HepG2 (cell line): ENCODE measurements around the gene LENEP. TPM values are rescaled to one million over a fixed set of nuclear protein-coding genes. Genes with fewer than 3 reads are reported as not detected.

ENCODE experiments used
- ADNP ChIP-seq: sonication (generic); formaldehyde crosslinking; IDR thresholded peaks from 2 replicates; pipeline ENCODE4 v1.4.0; 2020; ENCODE audit warnings: missing genetic modification reagents
- HOXD1 ChIP-seq: sonication (generic); formaldehyde crosslinking; IDR thresholded peaks from 2 replicates; pipeline ENCODE4 v1.5.0; 2020; ENCODE audit warnings: missing genetic modification reagents
- SIX1 ChIP-seq: sonication (generic); formaldehyde crosslinking; IDR thresholded peaks from 2 replicates; pipeline ENCODE4 v1.4.0; 2020; ENCODE audit warnings: missing genetic modification reagents, borderline replicate concordance
- SIX4 ChIP-seq: sonication (generic); formaldehyde crosslinking; IDR thresholded peaks from 2 replicates; pipeline ENCODE4 v1.4.0; 2020; ENCODE audit warnings: missing genetic modification reagents
- THAP11 ChIP-seq: IDR thresholded peaks from 2 replicates; pipeline ENCODE4 v1.6.1; 2016; ENCODE audit warnings: missing biosample characterization, missing genetic modification reagents
- YY1 ChIP-seq: IDR thresholded peaks from 2 replicates; pipeline ENCODE4 v1.6.1; 2011; ENCODE audit warnings: low read length, low read depth, moderate library complexity, mild to moderate bottlenecking; ENCODE audit not compliant: insufficient read depth, insufficient replicate concordance
- ZFP1 ChIP-seq: IDR thresholded peaks from 2 replicates; pipeline ENCODE4 v1.6.1; 2016
- ZNF12 ChIP-seq: sonication (generic); formaldehyde crosslinking; IDR thresholded peaks from 2 replicates; pipeline ENCODE4 v1.5.0; 2020; ENCODE audit warnings: missing genetic modification reagents
- ZNF121 ChIP-seq: sonication (generic); formaldehyde crosslinking; IDR thresholded peaks from 2 replicates; pipeline ENCODE4 v1.5.0; 2020; ENCODE audit warnings: mild to moderate bottlenecking, missing genetic modification reagents
- ZNF143 ChIP-seq: sonication (generic); formaldehyde crosslinking; IDR thresholded peaks from 2 replicates; pipeline ENCODE4 v1.4.0; 2020; ENCODE audit warnings: missing genetic modification reagents
- ZNF616 ChIP-seq: sonication (generic); formaldehyde crosslinking; IDR thresholded peaks from 2 replicates; pipeline ENCODE4 v1.5.0; 2020; ENCODE audit warnings: low read depth, mild to moderate bottlenecking, missing genetic modification reagents
- ZNF619 ChIP-seq: sonication (generic); formaldehyde crosslinking; IDR thresholded peaks from 2 replicates; pipeline ENCODE4 v1.4.0; 2020; ENCODE audit warnings: mild to moderate bottlenecking, missing genetic modification reagents
- polyA plus RNA-seq, 8 experiments: library from polyadenylated mRNA; depleted of rRNA in 3 of 8; stranded (reverse) in 7 of 8; unstranded in 1 of 8; fragments of >200 nt; fragmentation: Illumina TruSeq in 4 of 8; extraction: Trizol in 4 of 8; gene quantifications; 2 replicates each; pipeline versions ENCODE4 v1.2.1 to v1.2.3, GENCODE V29; 2011 to 2016; ENCODE audit warnings: low read depth in 4 of 8, missing spikeins in 1 of 8, mixed read lengths in 1 of 8; ENCODE audit not compliant: insufficient read depth in 1 of 8
- total RNA-seq, 5 experiments: library from RNA; depleted of rRNA; stranded (reverse); fragments of >200 nt; fragmentation: Illumina TruSeq; extraction: Trizol; gene quantifications; 2 replicates each; pipeline ENCODE4 v1.2.3, GENCODE V29; 2016; ENCODE audit warnings: low read depth in 1 of 5
- TF ChIP-seq, protein P1 (sequence below): sonication (generic); formaldehyde crosslinking; conservative IDR thresholded peaks from 2 replicates; pipeline ENCODE4 v1.4.0; 2020; ENCODE audit warnings: missing genetic modification reagents
- TF ChIP-seq, protein P2 (sequence below): sonication (generic); formaldehyde crosslinking; IDR thresholded peaks from 2 replicates; pipeline ENCODE4 v1.4.0; 2020; ENCODE audit warnings: missing genetic modification reagents, borderline replicate concordance
- TF ChIP-seq, protein P3 (sequence below): IDR thresholded peaks from 2 replicates; pipeline ENCODE4 v1.6.1; 2016; ENCODE audit warnings: low read depth, borderline replicate concordance
- TF ChIP-seq, protein P4 (sequence below): IDR thresholded peaks from 2 replicates; pipeline ENCODE4 v1.6.1; 2016; ENCODE audit warnings: mild to moderate bottlenecking
- TF ChIP-seq, protein P5 (sequence below): sonication (generic); formaldehyde crosslinking; IDR thresholded peaks from 2 replicates; pipeline ENCODE4 v1.5.0; 2020; ENCODE audit warnings: mild to moderate bottlenecking, missing genetic modification reagents
- TF ChIP-seq, protein P6 (sequence below): sonication (generic); formaldehyde crosslinking; conservative IDR thresholded peaks from 2 replicates; pipeline ENCODE4 v1.4.0; 2020; ENCODE audit warnings: missing genetic modification reagents
- TF ChIP-seq, protein P7 (sequence below): sonication (generic); formaldehyde crosslinking; conservative IDR thresholded peaks from 2 replicates; pipeline ENCODE4 v1.4.0; 2020; ENCODE audit warnings: missing genetic modification reagents

LENEP gene
- total and polyA plus RNA-seq, 2 of the 13 experiments (the other 11 are each of a cell fraction or from before 2014, with no cell fraction given), result 0.29 TPM; not detected in 1

DNA sequence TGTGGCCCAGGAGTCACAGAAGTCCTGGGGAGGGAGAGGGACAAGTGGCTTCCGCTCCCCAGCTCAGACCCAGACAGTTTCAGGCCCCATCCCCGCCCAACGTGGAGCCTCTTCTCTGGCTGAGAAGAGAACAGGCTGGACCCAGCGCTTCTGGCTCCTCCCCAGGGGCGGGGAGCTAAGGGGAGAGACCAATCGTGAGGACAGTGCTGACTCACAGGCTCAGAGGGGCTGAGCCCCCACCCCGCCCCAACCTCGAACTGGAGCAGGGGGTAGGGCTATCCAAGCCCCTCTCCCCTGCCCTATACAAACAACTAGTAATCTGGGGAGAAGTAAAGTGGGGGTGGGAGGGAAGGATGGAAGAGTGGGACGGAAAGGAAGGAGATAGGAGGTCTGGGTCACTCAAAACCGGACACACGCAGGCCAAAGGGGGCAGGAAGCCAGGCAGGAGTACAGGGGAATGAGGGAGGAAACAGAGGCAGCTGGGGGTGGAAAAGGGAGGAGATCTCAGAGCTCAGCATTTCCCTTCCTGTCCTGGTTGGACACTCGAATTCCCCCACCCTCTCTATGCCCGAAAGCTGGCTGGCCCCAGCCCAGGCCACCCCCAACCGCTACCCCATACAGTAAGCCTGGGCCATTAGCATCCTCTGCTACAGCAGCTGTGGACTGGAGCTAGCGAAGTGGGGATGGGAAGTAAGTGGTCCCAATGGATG lies 22.6 kb upstream of the LENEP start, which contains the start of gene SHC1 (continued):
- TF ChIP-seq, protein P1, sequence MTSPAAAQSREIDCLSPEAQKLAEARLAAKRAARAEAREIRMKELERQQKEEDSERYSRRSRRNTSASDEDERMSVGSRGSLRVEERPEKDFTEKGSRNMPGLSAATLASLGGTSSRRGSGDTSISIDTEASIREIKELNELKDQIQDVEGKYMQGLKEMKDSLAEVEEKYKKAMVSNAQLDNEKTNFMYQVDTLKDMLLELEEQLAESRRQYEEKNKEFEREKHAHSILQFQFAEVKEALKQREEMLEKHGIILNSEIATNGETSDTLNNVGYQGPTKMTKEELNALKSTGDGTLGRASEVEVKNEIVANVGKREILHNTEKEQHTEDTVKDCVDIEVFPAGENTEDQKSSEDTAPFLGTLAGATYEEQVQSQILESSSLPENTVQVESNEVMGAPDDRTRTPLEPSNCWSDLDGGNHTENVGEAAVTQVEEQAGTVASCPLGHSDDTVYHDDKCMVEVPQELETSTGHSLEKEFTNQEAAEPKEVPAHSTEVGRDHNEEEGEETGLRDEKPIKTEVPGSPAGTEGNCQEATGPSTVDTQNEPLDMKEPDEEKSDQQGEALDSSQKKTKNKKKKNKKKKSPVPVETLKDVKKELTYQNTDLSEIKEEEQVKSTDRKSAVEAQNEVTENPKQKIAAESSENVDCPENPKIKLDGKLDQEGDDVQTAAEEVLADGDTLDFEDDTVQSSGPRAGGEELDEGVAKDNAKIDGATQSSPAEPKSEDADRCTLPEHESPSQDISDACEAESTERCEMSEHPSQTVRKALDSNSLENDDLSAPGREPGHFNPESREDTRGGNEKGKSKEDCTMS, result no peak
- no peak; the same call in 1 of the 2 replicates for TF ChIP-seq ZNF619 (CRISPR knock-in tag)
- TF ChIP-seq, protein P2, sequence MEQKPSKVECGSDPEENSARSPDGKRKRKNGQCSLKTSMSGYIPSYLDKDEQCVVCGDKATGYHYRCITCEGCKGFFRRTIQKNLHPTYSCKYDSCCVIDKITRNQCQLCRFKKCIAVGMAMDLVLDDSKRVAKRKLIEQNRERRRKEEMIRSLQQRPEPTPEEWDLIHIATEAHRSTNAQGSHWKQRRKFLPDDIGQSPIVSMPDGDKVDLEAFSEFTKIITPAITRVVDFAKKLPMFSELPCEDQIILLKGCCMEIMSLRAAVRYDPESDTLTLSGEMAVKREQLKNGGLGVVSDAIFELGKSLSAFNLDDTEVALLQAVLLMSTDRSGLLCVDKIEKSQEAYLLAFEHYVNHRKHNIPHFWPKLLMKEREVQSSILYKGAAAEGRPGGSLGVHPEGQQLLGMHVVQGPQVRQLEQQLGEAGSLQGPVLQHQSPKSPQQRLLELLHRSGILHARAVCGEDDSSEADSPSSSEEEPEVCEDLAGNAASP (CRISPR knock-in tag), result no peak
- TF ChIP-seq, protein P3, sequence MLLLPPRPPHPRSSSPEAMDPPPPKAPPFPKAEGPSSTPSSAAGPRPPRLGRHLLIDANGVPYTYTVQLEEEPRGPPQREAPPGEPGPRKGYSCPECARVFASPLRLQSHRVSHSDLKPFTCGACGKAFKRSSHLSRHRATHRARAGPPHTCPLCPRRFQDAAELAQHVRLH (CRISPR knock-in tag), result no peak
- TF ChIP-seq SIX4, result no peak
- no peak for TF ChIP-seq ZNF616 (CRISPR knock-in tag)
- TF ChIP-seq, protein P4, sequence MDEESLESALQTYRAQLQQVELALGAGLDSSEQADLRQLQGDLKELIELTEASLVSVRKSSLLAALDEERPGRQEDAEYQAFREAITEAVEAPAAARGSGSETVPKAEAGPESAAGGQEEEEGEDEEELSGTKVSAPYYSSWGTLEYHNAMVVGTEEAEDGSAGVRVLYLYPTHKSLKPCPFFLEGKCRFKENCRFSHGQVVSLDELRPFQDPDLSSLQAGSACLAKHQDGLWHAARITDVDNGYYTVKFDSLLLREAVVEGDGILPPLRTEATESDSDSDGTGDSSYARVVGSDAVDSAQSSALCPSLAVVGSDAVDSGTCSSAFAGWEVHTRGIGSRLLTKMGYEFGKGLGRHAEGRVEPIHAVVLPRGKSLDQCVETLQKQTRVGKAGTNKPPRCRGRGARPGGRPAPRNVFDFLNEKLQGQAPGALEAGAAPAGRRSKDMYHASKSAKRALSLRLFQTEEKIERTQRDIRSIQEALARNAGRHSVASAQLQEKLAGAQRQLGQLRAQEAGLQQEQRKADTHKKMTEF (CRISPR knock-in tag), result peak; percentile 45; the same call in 1 of the 2 replicates
- TF ChIP-seq HOXD1 (CRISPR knock-in tag), result 0 out of 2 replicates have a peak, but pooled peaks have one; percentile 10
- no peak for TF ChIP-seq YY1
- TF ChIP-seq ZNF121 (CRISPR knock-in tag), result no peak
- TF ChIP-seq ZNF143 (CRISPR knock-in tag), result no peak
- TF ChIP-seq, protein P5, sequence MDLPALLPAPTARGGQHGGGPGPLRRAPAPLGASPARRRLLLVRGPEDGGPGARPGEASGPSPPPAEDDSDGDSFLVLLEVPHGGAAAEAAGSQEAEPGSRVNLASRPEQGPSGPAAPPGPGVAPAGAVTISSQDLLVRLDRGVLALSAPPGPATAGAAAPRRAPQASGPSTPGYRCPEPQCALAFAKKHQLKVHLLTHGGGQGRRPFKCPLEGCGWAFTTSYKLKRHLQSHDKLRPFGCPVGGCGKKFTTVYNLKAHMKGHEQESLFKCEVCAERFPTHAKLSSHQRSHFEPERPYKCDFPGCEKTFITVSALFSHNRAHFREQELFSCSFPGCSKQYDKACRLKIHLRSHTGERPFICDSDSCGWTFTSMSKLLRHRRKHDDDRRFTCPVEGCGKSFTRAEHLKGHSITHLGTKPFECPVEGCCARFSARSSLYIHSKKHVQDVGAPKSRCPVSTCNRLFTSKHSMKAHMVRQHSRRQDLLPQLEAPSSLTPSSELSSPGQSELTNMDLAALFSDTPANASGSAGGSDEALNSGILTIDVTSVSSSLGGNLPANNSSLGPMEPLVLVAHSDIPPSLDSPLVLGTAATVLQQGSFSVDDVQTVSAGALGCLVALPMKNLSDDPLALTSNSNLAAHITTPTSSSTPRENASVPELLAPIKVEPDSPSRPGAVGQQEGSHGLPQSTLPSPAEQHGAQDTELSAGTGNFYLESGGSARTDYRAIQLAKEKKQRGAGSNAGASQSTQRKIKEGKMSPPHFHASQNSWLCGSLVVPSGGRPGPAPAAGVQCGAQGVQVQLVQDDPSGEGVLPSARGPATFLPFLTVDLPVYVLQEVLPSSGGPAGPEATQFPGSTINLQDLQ (CRISPR knock-in tag), result no peak
- TF ChIP-seq, protein P6, sequence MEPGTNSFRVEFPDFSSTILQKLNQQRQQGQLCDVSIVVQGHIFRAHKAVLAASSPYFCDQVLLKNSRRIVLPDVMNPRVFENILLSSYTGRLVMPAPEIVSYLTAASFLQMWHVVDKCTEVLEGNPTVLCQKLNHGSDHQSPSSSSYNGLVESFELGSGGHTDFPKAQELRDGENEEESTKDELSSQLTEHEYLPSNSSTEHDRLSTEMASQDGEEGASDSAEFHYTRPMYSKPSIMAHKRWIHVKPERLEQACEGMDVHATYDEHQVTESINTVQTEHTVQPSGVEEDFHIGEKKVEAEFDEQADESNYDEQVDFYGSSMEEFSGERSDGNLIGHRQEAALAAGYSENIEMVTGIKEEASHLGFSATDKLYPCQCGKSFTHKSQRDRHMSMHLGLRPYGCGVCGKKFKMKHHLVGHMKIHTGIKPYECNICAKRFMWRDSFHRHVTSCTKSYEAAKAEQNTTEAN (CRISPR knock-in tag), result no peak
- no peak for TF ChIP-seq ADNP
- TF ChIP-seq ZFP1, result no peak
- TF ChIP-seq ZNF12, result no peak
- TF ChIP-seq, protein P7, sequence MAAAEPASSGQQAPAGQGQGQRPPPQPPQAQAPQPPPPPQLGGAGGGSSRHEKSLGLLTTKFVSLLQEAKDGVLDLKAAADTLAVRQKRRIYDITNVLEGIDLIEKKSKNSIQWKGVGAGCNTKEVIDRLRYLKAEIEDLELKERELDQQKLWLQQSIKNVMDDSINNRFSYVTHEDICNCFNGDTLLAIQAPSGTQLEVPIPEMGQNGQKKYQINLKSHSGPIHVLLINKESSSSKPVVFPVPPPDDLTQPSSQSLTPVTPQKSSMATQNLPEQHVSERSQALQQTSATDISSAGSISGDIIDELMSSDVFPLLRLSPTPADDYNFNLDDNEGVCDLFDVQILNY (CRISPR knock-in tag), result no peak
- peak; percentile 34; the same call in 1 of the 2 replicates for TF ChIP-seq THAP11 (CRISPR knock-in tag)
- TF ChIP-seq SIX1 (CRISPR knock-in tag), result no peak
